HEK293 (cell line): ENCODE results near the gene CATSPERE.
A peak's percentile ranks its signal among the peaks of the same experiment; 100 is the strongest.

Source experiments
- CTCF ChIA-PET: fragments of 350-600 bp; formaldehyde crosslinking; extraction: SDS; loops from one replicate; lab custom pipeline; 2021; ENCODE audit warnings: antibody characterized with exemption; lab: Yijun Ruan, JAX
- POLR2A ChIA-PET: fragments of 300-600 bp; formaldehyde crosslinking; extraction: SDS; loops from one replicate; lab custom pipeline; 2020; ENCODE audit warnings: antibody characterized with exemption, inconsistent platforms; lab: Yijun Ruan, JAX
- H3K27ac ChIP-seq: fragments of 200-500 bp; sonication (Bioruptor generic); 2 replicates; pipeline ENCODE4 v1.5.1; 2014; ENCODE audit warnings: low read depth, low read length, control low read depth, inconsistent platforms; ENCODE audit errors: extremely low read depth
- H3K36me3 ChIP-seq, 2 experiments: fragments of 200-500 bp in 1 of 2; sonication (Bioruptor generic) in 1 of 2; 1 replicate in 1 of 2; 2 replicates in 1 of 2; pipeline ENCODE4 v1.5.1; 2014 to 2017; ENCODE audit warnings: inconsistent platforms in 2 of 2, low read length in 2 of 2; ENCODE audit not compliant: control insufficient read depth in 2 of 2, insufficient read depth in 1 of 2
- H3K4me1 ChIP-seq: fragments of 200-500 bp; sonication (Bioruptor generic); 2 replicates; pipeline ENCODE4 v1.5.1; 2014; ENCODE audit warnings: mild to moderate bottlenecking, low read length, inconsistent platforms; ENCODE audit not compliant: control insufficient read depth, insufficient read depth
- H3K4me3 ChIP-seq: 2 replicates; pipeline ENCODE4 v1.5.1; 2011; ENCODE audit warnings: low read depth, mild to moderate bottlenecking, control low read depth, low read length, moderate library complexity
- H3K9me3 ChIP-seq: fragments of 200-500 bp; sonication (Bioruptor generic); 2 replicates; pipeline ENCODE4 v1.5.1; 2014; ENCODE audit warnings: low read depth, low read length, inconsistent platforms; ENCODE audit not compliant: control insufficient read depth, insufficient read depth
- CTCF ChIP-seq: fragments of 450-650 bp; formaldehyde crosslinking; IDR thresholded peaks from 2 replicates; pipeline ENCODE4 v1.5.1; 2016; ENCODE audit warnings: missing biosample characterization, missing genetic modification characterization
- EGR2 ChIP-seq: fragments of 450-650 bp; formaldehyde crosslinking; IDR thresholded peaks from 2 replicates; pipeline ENCODE4 v1.5.1; 2016; ENCODE audit warnings: low read depth, missing biosample characterization, missing genetic modification characterization
- HOXA7 ChIP-seq: sonication (generic); formaldehyde crosslinking; IDR thresholded peaks from 2 replicates; pipeline ENCODE4 v1.8.1; 2022; ENCODE audit warnings: missing genetic modification reagents, borderline replicate concordance
- HOXC10 ChIP-seq: sonication (generic); formaldehyde crosslinking; IDR thresholded peaks from 2 replicates; pipeline ENCODE4 v1.8.1; 2023; ENCODE audit warnings: mild to moderate bottlenecking, missing genetic modification reagents
- KLF1 ChIP-seq: fragments of 450-650 bp; formaldehyde crosslinking; IDR thresholded peaks from 2 replicates; pipeline ENCODE4 v1.5.1; 2016; ENCODE audit warnings: missing biosample characterization, missing genetic modification characterization
- KLF9 ChIP-seq: fragments of 450-650 bp; formaldehyde crosslinking; IDR thresholded peaks from 2 replicates; pipeline ENCODE4 v1.5.1; 2016; ENCODE audit warnings: missing biosample characterization, missing genetic modification characterization, low read depth
- MEIS1 ChIP-seq: sonication (generic); formaldehyde crosslinking; IDR thresholded peaks from 2 replicates; pipeline ENCODE4 v1.8.1; 2022; ENCODE audit warnings: missing genetic modification reagents, mild to moderate bottlenecking, borderline replicate concordance
- MZF1 ChIP-seq: fragments of 450-650 bp; formaldehyde crosslinking; IDR thresholded peaks from 2 replicates; pipeline ENCODE4 v1.5.1; 2017; ENCODE audit warnings: missing biosample characterization, missing genetic modification characterization, borderline replicate concordance
- OSR2 ChIP-seq: fragments of 450-650 bp; formaldehyde crosslinking; IDR thresholded peaks from 2 replicates; pipeline ENCODE4 v1.5.1; 2016; ENCODE audit warnings: missing biosample characterization, missing genetic modification characterization
- ZBTB21 ChIP-seq: fragments of 450-650 bp; formaldehyde crosslinking; IDR thresholded peaks from 2 replicates; pipeline ENCODE4 v1.5.1; 2017; ENCODE audit warnings: missing biosample characterization, missing genetic modification characterization
- ZBTB26 ChIP-seq: fragments of 450-650 bp; formaldehyde crosslinking; optimal IDR thresholded peaks from 2 replicates; pipeline ENCODE3; 2016; ENCODE audit warnings: missing biosample characterization, mild to moderate bottlenecking, missing genetic modification characterization
- ZNF10 ChIP-seq: fragments of 450-650 bp; formaldehyde crosslinking; IDR thresholded peaks from 2 replicates; pipeline ENCODE4 v1.5.1; 2017; ENCODE audit warnings: missing biosample characterization, missing genetic modification characterization
- ZNF121 ChIP-seq: fragments of 450-650 bp; formaldehyde crosslinking; IDR thresholded peaks from 2 replicates; pipeline ENCODE4 v1.5.1; 2016; ENCODE audit warnings: missing biosample characterization, missing genetic modification characterization
- ZNF223 ChIP-seq: fragments of 450-650 bp; formaldehyde crosslinking; IDR thresholded peaks from 2 replicates; pipeline ENCODE4 v1.5.1; 2016; ENCODE audit warnings: missing biosample characterization, missing genetic modification characterization
- ZNF239 ChIP-seq: fragments of 450-650 bp; formaldehyde crosslinking; IDR thresholded peaks from 2 replicates; pipeline ENCODE4 v1.5.1; 2016; ENCODE audit warnings: missing biosample characterization, missing genetic modification characterization
- ZNF26 ChIP-seq: fragments of 450-650 bp; formaldehyde crosslinking; IDR thresholded peaks from 2 replicates; pipeline ENCODE4 v1.5.1; 2016; ENCODE audit warnings: missing biosample characterization, missing genetic modification characterization
- ZNF335 ChIP-seq: fragments of 450-650 bp; formaldehyde crosslinking; conservative IDR thresholded peaks from 2 replicates; pipeline ENCODE4 v1.5.1; 2016; ENCODE audit warnings: missing biosample characterization, missing genetic modification characterization
- ZNF513 ChIP-seq: fragments of 450-650 bp; IDR thresholded peaks from 2 replicates; pipeline ENCODE4 v1.5.1; 2018; ENCODE audit warnings: missing biosample characterization, missing genetic modification characterization
- ZNF530 ChIP-seq: fragments of 450-650 bp; formaldehyde crosslinking; IDR thresholded peaks from 2 replicates; pipeline ENCODE4 v1.5.1; 2016; ENCODE audit warnings: low read depth, missing biosample characterization, missing genetic modification characterization
- ZNF596 ChIP-seq: fragments of 450-650 bp; IDR thresholded peaks from 2 replicates; pipeline ENCODE4 v1.5.0; 2018; ENCODE audit warnings: missing biosample characterization, mild to moderate bottlenecking, missing genetic modification characterization, moderate library complexity
- ZNF768 ChIP-seq: fragments of 450-650 bp; formaldehyde crosslinking; IDR thresholded peaks from 2 replicates; pipeline ENCODE4 v1.5.1; 2018; ENCODE audit warnings: missing biosample characterization, mild to moderate bottlenecking, missing genetic modification characterization
- ZNF830 ChIP-seq: fragments of 450-650 bp; IDR thresholded peaks from 2 replicates; pipeline ENCODE4 v1.5.0; 2018; ENCODE audit warnings: missing biosample characterization, missing genetic modification characterization, low read depth, mild to moderate bottlenecking, moderate library complexity

Gene CATSPERE

GRCh38 chr1:244636488-244637259, 175.6 kb downstream of the CATSPERE start:
- no peaks in the 10 kb centered on the region for H3K4me1 ChIP-seq
- H3K9me3 ChIP-seq, result no peaks in the 10 kb centered on the region
- POLR2A ChIA-PET, result no interaction called here
- no peak overlapping the region for H3K27ac ChIP-seq
- no peaks in the 10 kb centered on the region for H3K36me3 ChIP-seq
- TF ChIP-seq KLF1 (tag by site-specific recombination) (no peak), ZNF121 (tag by site-specific recombination) (peak; percentile 95)
- TF ChIP-seq, all 188 proteins: peak for 1
- CTCF ChIA-PET, result interaction anchor here (0.6 to 1.0 kb wide), 3 partner anchors 156 to 406 kb away, joined by 3 read pairs; no protein-coding TSS in a partner anchor
- no peak overlapping the region for H3K4me3 ChIP-seq

- TF ChIP-seq HOXC10 (no peak), ZNF239 (tag by site-specific recombination) (no peak), ZNF768 (tag by site-specific recombination) (no peak), KLF9 (tag by site-specific recombination) (no peak), CTCF (tag by site-specific recombination) (no peak), ZBTB26 (tag by site-specific recombination) (no peak), ZBTB21 (tag by site-specific recombination) (no peak), ZNF335 (tag by site-specific recombination) (no peak), OSR2 (tag by site-specific recombination) (no peak), ZNF26 (tag by site-specific recombination) (no peak), MEIS1 (CRISPR knock-in tag) (no peak), EGR2 (no peak), ZNF830 (tag by site-specific recombination) (no peak), ZNF223 (tag by site-specific recombination) (no peak), ZNF596 (tag by site-specific recombination) (no peak), HOXA7 (CRISPR knock-in tag) (no peak), ZNF10 (tag by site-specific recombination) (no peak), ZNF513 (no peak), MZF1 (no peak), ZNF530 (no peak)
- ChIA-PET CTCF (interaction anchor here (0.5 to 1.7 kb wide), 6 partner anchors 12 to 1371 kb away, joined by 3 to 8 read pairs (median 4); no protein-coding TSS in a partner anchor), POLR2A (interaction anchor here (0.7 to 1.3 kb wide), 2 partner anchors 11 to 195 kb away, joined by 3 to 4 read pairs; partner anchors contain the start of gene COX20)
- Histone ChIP-seq H3K4me3 (no peak overlapping the region), H3K36me3 (no peaks in the 10 kb centered on the region), H3K27ac (no peak overlapping the region), H3K4me1 (no peaks in the 10 kb centered on the region), H3K9me3 (no peaks in the 10 kb centered on the region)
These were observed 178.5 kb downstream of the CATSPERE start for GRCh38 chr1:244639561-244639960.
